Prostate gland (tissue), 2 donors: Measurements from ENCODE around the gene ADK. TPM values are rescaled to one million over a fixed set of nuclear protein-coding genes. Genes with fewer than 3 reads are reported as not detected.

Experiments
- DNase-seq: peaks from one replicate; pipeline ENCODE4 v3.0.0-alpha.2; 2019; ENCODE audit warnings: low spot score
- H3K27ac ChIP-seq, 2 donors: fragments of 200-600 bp; sonication (generic); 2 replicates each; pipeline ENCODE4 v1.5.1; 2017 to 2019
- H3K27me3 ChIP-seq: fragments of 200-600 bp; sonication (generic); replicated peaks from 2 replicates; pipeline ENCODE4 v1.5.1; 2019; ENCODE audit not compliant: insufficient read depth
- H3K36me3 ChIP-seq, 2 donors: fragments of 200-600 bp; sonication (generic); 1 replicate in 1 of 2; 2 replicates in 1 of 2; pipeline versions ENCODE4 v1.5.1 to v1.8.1; 2017 to 2019
- H3K4me1 ChIP-seq: fragments of 200-600 bp; sonication (generic); replicated peaks from 2 replicates; pipeline ENCODE4 v1.5.1; 2019
- H3K4me3 ChIP-seq, 2 donors: fragments of 200-600 bp; sonication (generic); 2 replicates each; pipeline ENCODE4 v1.5.1; 2017 to 2019
- H3K9me3 ChIP-seq: fragments of 200-600 bp; sonication (generic); 2 replicates; pipeline ENCODE4 v1.5.1; 2017
- CTCF ChIP-seq, 4 experiments: fragments of 200-600 bp in 2 of 4; fragments of 450-650 bp in 2 of 4; sonication (generic) in 2 of 4; IDR thresholded peaks; 1 replicate in 3 of 4; 2 replicates in 1 of 4; pipeline ENCODE4 v1.5.1; 2016 to 2019; ENCODE audit warnings: antibody characterized with exemption in 4 of 4, mild to moderate bottlenecking in 2 of 4, moderate library complexity in 2 of 4
- POLR2A ChIP-seq: fragments of 450-650 bp; IDR thresholded peaks from one replicate; pipeline ENCODE4 v1.6.1; 2016; ENCODE audit warnings: antibody characterized with exemption, mild to moderate bottlenecking
- POLR2AphosphoS5 ChIP-seq: sonication (generic); formaldehyde crosslinking; IDR thresholded peaks from one replicate; pipeline ENCODE4 v1.6.1; 2017; ENCODE audit warnings: antibody characterized with exemption
- WGBS: methylation state at CpG from one replicate; pipeline ENCODE4 v1.1.5; 2018; 5-methylcytosine and 5-hydroxymethylcytosine counted together
- intact Hi-C: fragments of 100-400 bp; cut with DNase I; formaldehyde crosslinking; loops from one replicate; pipeline ENCODE4 v1.14.2; 2022
- total RNA-seq, 2 donors: library from RNA; depleted of rRNA; stranded (reverse); fragments of >200 nt; gene quantifications; one replicate each; pipeline ENCODE4 v1.1.0, GENCODE V29; 2016

ADK gene
- total RNA-seq, 2 donors from 2014 or later = 34.1 to 42.5 TPM

- H3K27me3 ChIP-seq = no peaks in the 10 kb centered on the region
- DNase-seq = no peak
- peak overlapping the region; percentile 69 to 92 for H3K4me3 ChIP-seq
- 16% methylated on average over 5 of the region's 5 CpGs for WGBS
- H3K36me3 ChIP-seq = no peaks in the 10 kb centered on the region
- intact Hi-C loops = no loop called here
- peak overlapping the region; percentile 84 to 92 for H3K27ac ChIP-seq
- TF ChIP-seq POLR2A (no peak), POLR2AphosphoS5 (no peak), CTCF (IDR thresholded peaks at IDR 0.05) (no peak)
- peaks cover 2% of the 10 kb centered on the region for H3K4me1 ChIP-seq
- H3K9me3 ChIP-seq = no peaks in the 10 kb centered on the region
Measured at GRCh38 chr10:74151879-74152722, 1.1 kb downstream of the ADK start.

GRCh38 chr10:74153123-74153522, 2.1 kb downstream of the ADK start:
- no peak for DNase-seq
- peaks cover 2% of the 10 kb centered on the region for H3K4me1 ChIP-seq
- WGBS = 24% methylated on average over 4 of the region's 4 CpGs
- no peaks in the 10 kb centered on the region for H3K9me3 ChIP-seq
- TF ChIP-seq POLR2A = no peak
- peak in 3 of 4 experiments; percentile 3 to 63 (median 43) for TF ChIP-seq CTCF (IDR thresholded peaks at IDR 0.05)
- H3K27me3 ChIP-seq = no peaks in the 10 kb centered on the region
- H3K27ac ChIP-seq = no peak overlapping the region
- intact Hi-C loops = no loop called here
- H3K36me3 ChIP-seq = no peaks in the 10 kb centered on the region
- H3K4me3 ChIP-seq = no peak overlapping the region

- no peaks in the 10 kb centered on the region for H3K27me3 ChIP-seq
- peaks cover 2% of the 10 kb centered on the region for H3K4me1 ChIP-seq
- no peak overlapping the region for H3K27ac ChIP-seq
- no peaks in the 10 kb centered on the region for H3K9me3 ChIP-seq
- WGBS = 23% methylated on average over 4 of the region's 4 CpGs
- H3K36me3 ChIP-seq = no peaks in the 10 kb centered on the region
- DNase-seq = no peak
- H3K4me3 ChIP-seq = no peak overlapping the region
- intact Hi-C loops = no loop called here
- TF ChIP-seq POLR2AphosphoS5 = no peak
- TF ChIP-seq POLR2A = no peak
- TF ChIP-seq CTCF (IDR thresholded peaks at IDR 0.05) = no peak
Measured at GRCh38 chr10:74153676-74154075, 2.7 kb downstream of the ADK start.

GRCh38 chr10:74156919-74157289, 5.9 kb downstream of the ADK start:
- Histone ChIP-seq H3K36me3 (no peaks in the 10 kb centered on the region), H3K27me3 (no peaks in the 10 kb centered on the region), H3K9me3 (no peaks in the 10 kb centered on the region), H3K4me3 (no peak overlapping the region), H3K4me1 (peaks cover 2% of the 10 kb centered on the region), H3K27ac (no peak overlapping the region)
- TF ChIP-seq POLR2AphosphoS5 (no peak), CTCF (IDR thresholded peaks at IDR 0.05) (no peak), POLR2A (no peak)
- WGBS = 30% methylated on average over 2 of the region's 2 CpGs
- DNase-seq = no peak
- intact Hi-C loops = no loop called here

GRCh38 chr10:74160013-74160412, 9.0 kb downstream of the ADK start:
- 94% methylated on average over 3 of the region's 3 CpGs for WGBS

More at GRCh38 chr10:74160013-74160412, 9.0 kb downstream of the ADK start:
- Histone ChIP-seq H3K4me3 (no peak overlapping the region), H3K36me3 (no peaks in the 10 kb centered on the region), H3K4me1 (no peaks in the 10 kb centered on the region), H3K27ac (no peak overlapping the region), H3K9me3 (no peaks in the 10 kb centered on the region), H3K27me3 (no peaks in the 10 kb centered on the region)
- intact Hi-C loops = no loop called here
- TF ChIP-seq POLR2AphosphoS5 = no peak
- no peak for TF ChIP-seq POLR2A
- no peak for TF ChIP-seq CTCF (IDR thresholded peaks at IDR 0.05)
- DNase-seq = no peak
